Activated CD8-positive, alpha-beta T cell treated with anti-CD3 and anti-CD28 coated beads for 36 hours (primary cell): ENCODE measurements around the gene UBTF. TPM values are rescaled to one million over a fixed set of nuclear protein-coding genes. Genes with fewer than 3 reads are reported as not detected.

Experiments
- ATAC-seq: fragments of 200-7000 bp; cut with Tn5 transposase; one replicate; pipeline ENCODE4 v1.10.0; 2021; ENCODE audit warnings: mild to moderate bottlenecking, moderate library complexity
- CTCF ChIA-PET: fragments of 350-600 bp; sonication (Branson Sonifier 250); formaldehyde crosslinking; loops from one replicate; lab custom pipeline; 2021; ENCODE audit warnings: antibody characterized with exemption; lab: Charles Lee
- POLR2A ChIA-PET: fragments of 350-600 bp; sonication (Branson Sonifier 250); formaldehyde crosslinking; loops from one replicate; lab custom pipeline; 2021; ENCODE audit warnings: antibody characterized with exemption; lab: Charles Lee
- DNase-seq: peaks from one replicate; pipeline ENCODE4 v3.0.0-alpha.2; 2020
- H3K27ac Mint-ChIP-seq: one replicate; pipeline ENCODE4 v1.8.0; 2021; ENCODE audit warnings: mild to moderate bottlenecking, mixed read lengths
- H3K27me3 Mint-ChIP-seq: one replicate; pipeline ENCODE4 v1.8.0; 2021; ENCODE audit warnings: mixed read lengths
- H3K36me3 Mint-ChIP-seq: one replicate; pipeline ENCODE4 v1.8.0; 2021; ENCODE audit warnings: low read depth, mixed read lengths
- H3K4me1 Mint-ChIP-seq: one replicate; pipeline ENCODE4 v1.8.0; 2021; ENCODE audit warnings: low read depth, mixed read lengths
- H3K4me3 Mint-ChIP-seq: one replicate; pipeline ENCODE4 v1.8.0; 2021; ENCODE audit warnings: mild to moderate bottlenecking, moderate library complexity, mixed read lengths
- H3K9me3 Mint-ChIP-seq: one replicate; pipeline ENCODE4 v1.8.0; 2021; ENCODE audit warnings: mixed read lengths
- intact Hi-C: fragments of 100-400 bp; cut with micrococcal nuclease; formaldehyde crosslinking; loops from one replicate; pipeline ENCODE4 v1.10.0; 2022
- total RNA-seq, 2 experiments: library from RNA; stranded (reverse); gene quantifications; one replicate each; pipeline ENCODE4 v1.2.3, GENCODE V29; 2021
- TF ChIP-seq, protein P1 (sequence below): fragments of 200-600 bp; IDR thresholded peaks from one replicate; pipeline ENCODE4 v1.8.0; 2022; ENCODE audit warnings: antibody characterized with exemption, mild to moderate bottlenecking

Gene UBTF
- total RNA-seq, 2 experiments from 2014 or later, result 129 to 135 TPM

DNA sequence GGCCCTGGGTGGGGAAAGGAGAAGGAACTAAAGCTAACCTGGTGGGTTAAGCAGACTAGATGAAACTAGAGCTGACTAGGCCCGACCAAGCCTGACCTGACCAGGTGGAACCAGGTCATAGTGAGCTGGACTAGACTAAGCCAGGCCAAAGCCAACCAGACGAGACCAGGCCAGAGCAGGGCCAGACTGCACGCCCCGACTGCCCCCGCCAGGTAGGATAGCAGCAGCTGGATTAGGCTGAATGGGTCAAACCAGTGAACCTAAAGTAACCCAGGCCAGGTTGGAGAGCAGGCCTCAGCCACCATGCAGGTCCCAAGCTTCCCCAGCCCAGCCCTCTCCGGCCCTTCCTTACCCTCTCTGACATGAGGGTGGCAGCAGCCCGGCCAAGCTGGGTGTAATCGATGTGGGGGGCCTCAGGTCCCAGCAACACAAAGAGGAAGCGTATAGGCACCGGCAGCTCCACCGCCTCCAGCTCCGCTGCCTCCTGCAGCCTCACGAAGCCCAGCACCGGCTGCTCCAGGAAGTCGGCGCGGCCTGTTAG lies 39.4 kb upstream of the UBTF start:
- CTCF ChIA-PET, result interaction anchor here (1.6 kb wide), 1 partner anchor 49 kb away, joined by 3 read pairs; no protein-coding TSS in a partner anchor
- no peaks in the 10 kb centered on the region for H3K4me1 Mint-ChIP-seq
- intact Hi-C loops, result no loop called here

DNA sequence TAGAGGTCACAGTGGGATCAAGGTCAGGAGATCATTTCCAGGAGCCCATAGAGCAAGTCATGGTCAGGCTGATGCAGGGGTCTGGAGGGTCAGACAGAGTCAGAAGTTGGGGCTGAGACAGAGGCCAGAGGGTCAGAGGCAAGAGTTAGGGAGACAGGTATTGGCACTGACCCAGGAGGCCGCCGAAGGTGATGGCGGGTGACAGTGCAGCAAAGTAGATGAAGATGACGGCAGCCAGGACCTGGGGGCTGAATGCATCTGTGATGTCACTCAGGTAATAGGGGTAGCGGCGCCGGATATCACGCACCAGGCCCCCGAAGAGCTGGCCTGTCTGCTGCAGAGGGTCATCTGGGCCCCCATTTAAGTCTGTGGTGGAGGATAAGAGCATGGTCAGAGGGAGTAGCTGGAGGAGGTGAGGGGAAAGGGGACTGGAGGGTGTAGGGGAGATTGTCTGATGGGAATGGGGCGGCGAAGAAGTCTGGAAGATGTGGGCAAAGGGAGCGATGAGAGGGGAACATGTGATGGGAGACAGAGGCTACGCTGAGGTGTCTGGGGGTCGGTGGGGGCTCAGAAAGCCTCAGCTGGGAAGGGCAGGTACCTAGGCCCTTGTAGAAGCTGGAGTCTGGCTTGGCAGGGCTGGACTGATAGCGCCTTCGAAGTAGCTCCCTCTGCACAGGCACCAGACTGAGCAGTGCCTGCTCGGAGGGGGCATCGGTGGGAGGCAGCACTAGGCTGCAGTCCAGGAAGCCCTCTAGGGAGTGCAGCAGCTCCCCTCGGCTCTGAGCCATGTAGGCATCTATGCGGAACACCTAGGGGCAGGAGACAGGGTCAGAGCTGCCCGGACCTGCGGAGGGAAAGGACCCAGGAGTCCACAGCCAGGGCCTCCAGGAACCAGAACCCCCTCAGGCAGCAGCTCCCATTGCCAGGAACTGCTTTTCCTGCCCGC lies 38.6 kb upstream of the UBTF start:
- ATAC-seq, result no peak
- TF ChIP-seq, protein P1, sequence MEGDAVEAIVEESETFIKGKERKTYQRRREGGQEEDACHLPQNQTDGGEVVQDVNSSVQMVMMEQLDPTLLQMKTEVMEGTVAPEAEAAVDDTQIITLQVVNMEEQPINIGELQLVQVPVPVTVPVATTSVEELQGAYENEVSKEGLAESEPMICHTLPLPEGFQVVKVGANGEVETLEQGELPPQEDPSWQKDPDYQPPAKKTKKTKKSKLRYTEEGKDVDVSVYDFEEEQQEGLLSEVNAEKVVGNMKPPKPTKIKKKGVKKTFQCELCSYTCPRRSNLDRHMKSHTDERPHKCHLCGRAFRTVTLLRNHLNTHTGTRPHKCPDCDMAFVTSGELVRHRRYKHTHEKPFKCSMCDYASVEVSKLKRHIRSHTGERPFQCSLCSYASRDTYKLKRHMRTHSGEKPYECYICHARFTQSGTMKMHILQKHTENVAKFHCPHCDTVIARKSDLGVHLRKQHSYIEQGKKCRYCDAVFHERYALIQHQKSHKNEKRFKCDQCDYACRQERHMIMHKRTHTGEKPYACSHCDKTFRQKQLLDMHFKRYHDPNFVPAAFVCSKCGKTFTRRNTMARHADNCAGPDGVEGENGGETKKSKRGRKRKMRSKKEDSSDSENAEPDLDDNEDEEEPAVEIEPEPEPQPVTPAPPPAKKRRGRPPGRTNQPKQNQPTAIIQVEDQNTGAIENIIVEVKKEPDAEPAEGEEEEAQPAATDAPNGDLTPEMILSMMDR, result no peak
- H3K4me1 Mint-ChIP-seq, result no peaks in the 10 kb centered on the region
- no peaks in the 10 kb centered on the region for H3K36me3 Mint-ChIP-seq
- no peaks in the 10 kb centered on the region for H3K9me3 Mint-ChIP-seq
- no peak overlapping the region for H3K27ac Mint-ChIP-seq
- POLR2A ChIA-PET, result interaction anchor here (0.7 to 0.9 kb wide), 2 partner anchors 9 to 11 kb away, joined by 3 read pairs; no protein-coding TSS in a partner anchor
- intact Hi-C loops, result no loop called here
- no peak overlapping the region for H3K4me3 Mint-ChIP-seq
- no peak for DNase-seq
- CTCF ChIA-PET, result interaction anchor here (1.6 kb wide), 1 partner anchor 48 kb away, joined by 3 read pairs; no protein-coding TSS in a partner anchor
- no peaks in the 10 kb centered on the region for H3K27me3 Mint-ChIP-seq

More for the DNA sequence above, 39.4 kb upstream of the UBTF start:
- no peak overlapping the region for H3K27ac Mint-ChIP-seq
- POLR2A ChIA-PET, result interaction anchor here (0.5 to 0.7 kb wide), 2 partner anchors 10 to 882 kb away, joined by 3 read pairs; no protein-coding TSS in a partner anchor
- ATAC-seq (no peak), DNase-seq (no peak)
- no peak overlapping the region for H3K4me3 Mint-ChIP-seq
- no peaks in the 10 kb centered on the region for H3K36me3 Mint-ChIP-seq
- no peaks in the 10 kb centered on the region for H3K9me3 Mint-ChIP-seq
- TF ChIP-seq, protein P1, result no peak
- H3K27me3 Mint-ChIP-seq, result no peaks in the 10 kb centered on the region

DNA sequence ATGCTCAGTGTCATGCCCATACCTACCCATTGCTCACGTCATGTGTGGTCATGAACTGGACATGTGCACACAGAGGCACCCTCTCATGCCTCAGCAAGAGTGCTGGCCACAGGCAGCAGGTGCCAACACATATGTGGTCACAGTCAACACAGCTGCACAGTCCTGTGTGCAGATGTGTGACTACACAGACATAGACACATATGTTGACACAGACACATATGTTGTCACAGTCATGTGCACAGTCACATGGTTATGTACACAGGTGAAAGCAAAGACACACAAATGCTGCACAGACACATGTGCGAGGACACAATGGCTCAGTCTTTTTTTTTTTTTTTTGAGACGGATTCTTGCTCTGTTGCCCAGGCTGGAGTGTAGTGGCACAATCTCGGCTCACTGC lies 37.2 kb upstream of the UBTF start:
- POLR2A ChIA-PET, result no interaction called here
- Mint-ChIP-seq H3K4me3 (no peak overlapping the region), H3K4me1 (no peaks in the 10 kb centered on the region), H3K27ac (no peak overlapping the region), H3K27me3 (no peaks in the 10 kb centered on the region), H3K36me3 (no peaks in the 10 kb centered on the region), H3K9me3 (no peaks in the 10 kb centered on the region)
- TF ChIP-seq, protein P1, result no peak
- intact Hi-C loops, result no loop called here
- CTCF ChIA-PET, result no interaction called here
- no peak for ATAC-seq
- no peak for DNase-seq

DNA sequence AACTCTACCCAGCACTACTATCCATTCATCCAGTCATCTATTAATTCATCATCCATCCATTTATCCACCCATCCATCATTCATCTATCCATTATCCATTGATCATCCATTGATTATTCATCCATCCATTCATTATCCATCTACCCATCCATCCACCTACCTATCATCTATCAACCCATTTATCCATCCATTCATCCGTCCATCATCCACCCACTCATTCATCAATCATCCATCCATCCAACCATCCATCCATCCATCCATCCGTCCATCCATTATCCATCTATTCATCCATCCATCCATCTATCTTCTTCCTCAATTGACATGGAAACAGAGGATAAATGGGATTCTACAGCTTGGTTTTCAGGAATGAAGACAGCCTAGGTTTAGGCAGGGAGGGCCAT lies 36.4 kb upstream of the UBTF start:
- CTCF ChIA-PET, result interaction anchor here (1.6 kb wide), 1 partner anchor 120 kb away, joined by 3 read pairs; no protein-coding TSS in a partner anchor

More for the DNA sequence above, 36.4 kb upstream of the UBTF start:
- no peaks in the 10 kb centered on the region for H3K36me3 Mint-ChIP-seq
- no peak overlapping the region for H3K4me3 Mint-ChIP-seq
- H3K27ac Mint-ChIP-seq, result no peak overlapping the region
- DNase-seq (no peak), ATAC-seq (no peak)
- H3K9me3 Mint-ChIP-seq, result no peaks in the 10 kb centered on the region
- H3K27me3 Mint-ChIP-seq, result no peaks in the 10 kb centered on the region
- POLR2A ChIA-PET, result interaction anchor here (1.2 kb wide), 1 partner anchor 9 kb away, joined by 5 read pairs; no protein-coding TSS in a partner anchor
- no peaks in the 10 kb centered on the region for H3K4me1 Mint-ChIP-seq
- TF ChIP-seq, protein P1, result no peak
- intact Hi-C loops, result no loop called here
